KMS-11 (cell line): ENCODE measurements around the gene DLG2.

Experiments used
- H2AFZ ChIP-seq: fragments of 200-600 bp; sonication (generic); 2 replicates; pipeline ENCODE4 v1.6.1; 2016; ENCODE audit warnings: antibody characterized with exemption, mixed run types, low read depth
- H3K27ac ChIP-seq: fragments of 200-600 bp; sonication (generic); 2 replicates; pipeline ENCODE4 v1.6.1; 2016; ENCODE audit warnings: mild to moderate bottlenecking, mixed run types
- H3K27me3 ChIP-seq: fragments of 200-600 bp; sonication (generic); 2 replicates; pipeline ENCODE4 v1.6.1; 2017; ENCODE audit warnings: mild to moderate bottlenecking, low read depth, mixed run types, moderate library complexity; ENCODE audit not compliant: insufficient read depth
- H3K36me3 ChIP-seq: fragments of 200-600 bp; sonication (generic); 2 replicates; pipeline ENCODE4 v1.6.1; 2017; ENCODE audit warnings: mild to moderate bottlenecking, mixed run types; ENCODE audit not compliant: insufficient read depth
- H3K4me1 ChIP-seq: fragments of 200-600 bp; sonication (generic); 2 replicates; pipeline ENCODE4 v1.6.1; 2016; ENCODE audit warnings: mild to moderate bottlenecking, low read depth, mixed run types; ENCODE audit not compliant: poor library complexity, severe bottlenecking
- H3K4me2 ChIP-seq: fragments of 200-600 bp; sonication (generic); 2 replicates; pipeline ENCODE4 v1.7.0; 2016; ENCODE audit warnings: mild to moderate bottlenecking, mixed run types
- H3K4me3 ChIP-seq: fragments of 200-600 bp; sonication (generic); IDR thresholded peaks from 2 replicates; pipeline ENCODE4 v1.6.1; 2017; ENCODE audit warnings: low read depth, low read length, mixed read lengths; ENCODE audit not compliant: insufficient read depth
- H3K79me2 ChIP-seq: fragments of 200-600 bp; sonication (generic); 2 replicates; pipeline ENCODE4 v1.6.1; 2016; ENCODE audit warnings: low read depth, mixed run types; ENCODE audit not compliant: insufficient read depth
- H3K9ac ChIP-seq: fragments of 200-600 bp; sonication (generic); 2 replicates; pipeline ENCODE4 v1.6.1; 2016; ENCODE audit warnings: mild to moderate bottlenecking, mixed run types
- H4K20me1 ChIP-seq: fragments of 200-600 bp; sonication (generic); 2 replicates; pipeline ENCODE4 v1.6.1; 2016; ENCODE audit warnings: mild to moderate bottlenecking, mixed run types; ENCODE audit not compliant: insufficient read depth
- CTCF ChIP-seq: fragments of 200-600 bp; sonication (generic); conservative IDR thresholded peaks from 2 replicates; pipeline ENCODE4 v1.6.1; 2017; ENCODE audit warnings: low read depth, mild to moderate bottlenecking, antibody characterized with exemption, low read length, moderate library complexity, mixed read lengths

The DLG2 gene

GRCh38 chr11:84408946-84409411 is 1218.2 kb downstream of the DLG2 start:
- no peak overlapping the region for H3K4me3 ChIP-seq
- H3K27ac ChIP-seq = no peak overlapping the region
- no peaks in the 10 kb centered on the region for H3K4me1 ChIP-seq
- H2AFZ ChIP-seq = no peak overlapping the region
- no peak for TF ChIP-seq CTCF
- no peaks in the 10 kb centered on the region; the same call in 1 of the 2 replicates for H3K36me3 ChIP-seq
- no peak overlapping the region for H3K9ac ChIP-seq
- no peaks in the 10 kb centered on the region for H4K20me1 ChIP-seq
- no peaks in the 10 kb centered on the region for H3K79me2 ChIP-seq
- no peak overlapping the region for H3K4me2 ChIP-seq
- no peaks in the 10 kb centered on the region for H3K27me3 ChIP-seq

GRCh38 chr11:84407091-84407490 is 1220.1 kb downstream of the DLG2 start:
- Histone ChIP-seq H3K4me3 (no peak overlapping the region), H4K20me1 (no peaks in the 10 kb centered on the region), H3K27me3 (no peaks in the 10 kb centered on the region), H3K4me2 (no peak overlapping the region), H3K4me1 (no peaks in the 10 kb centered on the region), H3K27ac (no peak overlapping the region), H3K36me3 (no peaks in the 10 kb centered on the region; the same call in 1 of the 2 replicates), H3K79me2 (no peaks in the 10 kb centered on the region), H3K9ac (no peak overlapping the region), H2AFZ (no peak overlapping the region)
- no peak for TF ChIP-seq CTCF

GRCh38 chr11:84398017-84398626 is 1229.0 kb downstream of the DLG2 start:
- H2AFZ ChIP-seq = no peak overlapping the region
- H3K36me3 ChIP-seq = no peaks in the 10 kb centered on the region
- no peaks in the 10 kb centered on the region for H3K79me2 ChIP-seq
- no peak overlapping the region for H3K9ac ChIP-seq
- H3K4me1 ChIP-seq = no peaks in the 10 kb centered on the region
- no peak overlapping the region for H3K4me2 ChIP-seq
- no peak overlapping the region for H3K4me3 ChIP-seq
- H4K20me1 ChIP-seq = no peaks in the 10 kb centered on the region
- peak; percentile 47 for TF ChIP-seq CTCF
- H3K27ac ChIP-seq = no peak overlapping the region
- no peaks in the 10 kb centered on the region for H3K27me3 ChIP-seq

- Histone ChIP-seq H2AFZ (no peak overlapping the region), H3K36me3 (no peaks in the 10 kb centered on the region), H3K4me2 (no peak overlapping the region), H3K27ac (no peak overlapping the region), H3K79me2 (no peaks in the 10 kb centered on the region), H3K27me3 (no peaks in the 10 kb centered on the region), H4K20me1 (no peaks in the 10 kb centered on the region), H3K4me1 (no peaks in the 10 kb centered on the region), H3K9ac (no peak overlapping the region), H3K4me3 (no peak overlapping the region)
- no peak for TF ChIP-seq CTCF
These were observed 1230.6 kb downstream of the DLG2 start for GRCh38 chr11:84396521-84396920.
